Measurements from ENCODE around the gene SEC14L2.

DNA sequence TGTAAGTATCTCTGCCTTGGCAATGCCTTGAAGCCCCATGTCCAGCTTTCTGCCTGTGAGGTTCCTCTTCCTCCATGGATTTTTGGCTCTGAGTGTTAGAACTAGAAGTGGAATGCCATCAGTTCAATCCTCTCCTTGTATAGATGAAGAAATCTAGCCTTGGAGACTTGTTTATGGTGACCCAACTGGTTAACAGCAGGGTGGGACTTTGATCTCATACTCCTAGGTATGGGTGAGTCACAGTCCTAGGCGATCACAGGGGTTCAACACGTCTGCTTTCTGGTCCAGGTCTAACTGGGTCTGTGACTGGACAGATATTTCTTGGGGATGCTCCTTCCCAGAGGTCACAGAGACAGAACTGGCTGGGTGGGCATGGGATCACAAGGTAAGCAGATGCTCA, 19.6 kb downstream of the SEC14L2 start:
- TF ChIP-seq POLR2AphosphoS5 (IDR thresholded peaks at IDR 0.05) (no peak), POLR2A (IDR thresholded peaks at IDR 0.05) (no peak), EP300 (IDR thresholded peaks at IDR 0.05) (no peak)
- TF ChIP-seq, protein P1, sequence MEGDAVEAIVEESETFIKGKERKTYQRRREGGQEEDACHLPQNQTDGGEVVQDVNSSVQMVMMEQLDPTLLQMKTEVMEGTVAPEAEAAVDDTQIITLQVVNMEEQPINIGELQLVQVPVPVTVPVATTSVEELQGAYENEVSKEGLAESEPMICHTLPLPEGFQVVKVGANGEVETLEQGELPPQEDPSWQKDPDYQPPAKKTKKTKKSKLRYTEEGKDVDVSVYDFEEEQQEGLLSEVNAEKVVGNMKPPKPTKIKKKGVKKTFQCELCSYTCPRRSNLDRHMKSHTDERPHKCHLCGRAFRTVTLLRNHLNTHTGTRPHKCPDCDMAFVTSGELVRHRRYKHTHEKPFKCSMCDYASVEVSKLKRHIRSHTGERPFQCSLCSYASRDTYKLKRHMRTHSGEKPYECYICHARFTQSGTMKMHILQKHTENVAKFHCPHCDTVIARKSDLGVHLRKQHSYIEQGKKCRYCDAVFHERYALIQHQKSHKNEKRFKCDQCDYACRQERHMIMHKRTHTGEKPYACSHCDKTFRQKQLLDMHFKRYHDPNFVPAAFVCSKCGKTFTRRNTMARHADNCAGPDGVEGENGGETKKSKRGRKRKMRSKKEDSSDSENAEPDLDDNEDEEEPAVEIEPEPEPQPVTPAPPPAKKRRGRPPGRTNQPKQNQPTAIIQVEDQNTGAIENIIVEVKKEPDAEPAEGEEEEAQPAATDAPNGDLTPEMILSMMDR (IDR thresholded peaks at IDR 0.05), result no peak

Data from sigmoid colon (tissue), 4 donors.